KMS-11 (cell line): ENCODE results near the gene TLDC2.

Source experiments
- H2AFZ ChIP-seq: fragments of 200-600 bp; sonication (generic); 2 replicates; pipeline ENCODE4 v1.6.1; 2016; ENCODE audit warnings: antibody characterized with exemption, mixed run types, low read depth
- H3K27ac ChIP-seq: fragments of 200-600 bp; sonication (generic); 2 replicates; pipeline ENCODE4 v1.6.1; 2016; ENCODE audit warnings: mild to moderate bottlenecking, mixed run types
- H3K27me3 ChIP-seq: fragments of 200-600 bp; sonication (generic); 2 replicates; pipeline ENCODE4 v1.6.1; 2017; ENCODE audit warnings: mild to moderate bottlenecking, low read depth, mixed run types, moderate library complexity; ENCODE audit not compliant: insufficient read depth
- H3K36me3 ChIP-seq: fragments of 200-600 bp; sonication (generic); 2 replicates; pipeline ENCODE4 v1.6.1; 2017; ENCODE audit warnings: mild to moderate bottlenecking, mixed run types; ENCODE audit not compliant: insufficient read depth
- H3K4me1 ChIP-seq: fragments of 200-600 bp; sonication (generic); 2 replicates; pipeline ENCODE4 v1.6.1; 2016; ENCODE audit warnings: mild to moderate bottlenecking, low read depth, mixed run types; ENCODE audit not compliant: poor library complexity, severe bottlenecking
- H3K4me2 ChIP-seq: fragments of 200-600 bp; sonication (generic); 2 replicates; pipeline ENCODE4 v1.7.0; 2016; ENCODE audit warnings: mild to moderate bottlenecking, mixed run types
- H3K4me3 ChIP-seq: fragments of 200-600 bp; sonication (generic); IDR thresholded peaks from 2 replicates; pipeline ENCODE4 v1.6.1; 2017; ENCODE audit warnings: low read depth, low read length, mixed read lengths; ENCODE audit not compliant: insufficient read depth
- H3K79me2 ChIP-seq: fragments of 200-600 bp; sonication (generic); 2 replicates; pipeline ENCODE4 v1.6.1; 2016; ENCODE audit warnings: low read depth, mixed run types; ENCODE audit not compliant: insufficient read depth
- H3K9ac ChIP-seq: fragments of 200-600 bp; sonication (generic); 2 replicates; pipeline ENCODE4 v1.6.1; 2016; ENCODE audit warnings: mild to moderate bottlenecking, mixed run types
- H4K20me1 ChIP-seq: fragments of 200-600 bp; sonication (generic); 2 replicates; pipeline ENCODE4 v1.6.1; 2016; ENCODE audit warnings: mild to moderate bottlenecking, mixed run types; ENCODE audit not compliant: insufficient read depth
- TF ChIP-seq, protein P1 (sequence below): fragments of 200-600 bp; sonication (generic); conservative IDR thresholded peaks from 2 replicates; pipeline ENCODE4 v1.6.1; 2017; ENCODE audit warnings: low read depth, mild to moderate bottlenecking, antibody characterized with exemption, low read length, moderate library complexity, mixed read lengths

Gene TLDC2

DNA sequence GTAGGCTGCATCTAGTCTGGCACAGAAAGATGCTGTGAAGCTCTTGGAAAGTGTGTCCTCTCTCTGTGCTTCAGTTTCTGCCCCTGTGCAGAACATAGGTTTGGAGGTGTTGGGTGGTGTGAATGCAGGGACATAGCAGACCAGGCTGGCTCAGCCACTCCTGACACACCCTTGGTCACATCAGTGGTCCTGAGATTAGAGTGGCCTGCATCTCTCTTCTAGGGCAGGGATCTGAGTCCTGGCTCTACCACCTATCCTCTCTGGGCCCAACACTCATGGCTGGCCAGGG lies 10.1 kb upstream of the TLDC2 start:
- Histone ChIP-seq H3K9ac (no peak overlapping the region), H2AFZ (no peak overlapping the region), H3K79me2 (no peaks in the 10 kb centered on the region), H3K4me3 (no peak overlapping the region), H3K36me3 (no peaks in the 10 kb centered on the region), H4K20me1 (no peaks in the 10 kb centered on the region), H3K27me3 (no peaks in the 10 kb centered on the region), H3K4me1 (peaks cover 4% of the 10 kb centered on the region), H3K27ac (no peak overlapping the region), H3K4me2 (no peak overlapping the region)
- TF ChIP-seq, protein P1, sequence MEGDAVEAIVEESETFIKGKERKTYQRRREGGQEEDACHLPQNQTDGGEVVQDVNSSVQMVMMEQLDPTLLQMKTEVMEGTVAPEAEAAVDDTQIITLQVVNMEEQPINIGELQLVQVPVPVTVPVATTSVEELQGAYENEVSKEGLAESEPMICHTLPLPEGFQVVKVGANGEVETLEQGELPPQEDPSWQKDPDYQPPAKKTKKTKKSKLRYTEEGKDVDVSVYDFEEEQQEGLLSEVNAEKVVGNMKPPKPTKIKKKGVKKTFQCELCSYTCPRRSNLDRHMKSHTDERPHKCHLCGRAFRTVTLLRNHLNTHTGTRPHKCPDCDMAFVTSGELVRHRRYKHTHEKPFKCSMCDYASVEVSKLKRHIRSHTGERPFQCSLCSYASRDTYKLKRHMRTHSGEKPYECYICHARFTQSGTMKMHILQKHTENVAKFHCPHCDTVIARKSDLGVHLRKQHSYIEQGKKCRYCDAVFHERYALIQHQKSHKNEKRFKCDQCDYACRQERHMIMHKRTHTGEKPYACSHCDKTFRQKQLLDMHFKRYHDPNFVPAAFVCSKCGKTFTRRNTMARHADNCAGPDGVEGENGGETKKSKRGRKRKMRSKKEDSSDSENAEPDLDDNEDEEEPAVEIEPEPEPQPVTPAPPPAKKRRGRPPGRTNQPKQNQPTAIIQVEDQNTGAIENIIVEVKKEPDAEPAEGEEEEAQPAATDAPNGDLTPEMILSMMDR: no peak

DNA sequence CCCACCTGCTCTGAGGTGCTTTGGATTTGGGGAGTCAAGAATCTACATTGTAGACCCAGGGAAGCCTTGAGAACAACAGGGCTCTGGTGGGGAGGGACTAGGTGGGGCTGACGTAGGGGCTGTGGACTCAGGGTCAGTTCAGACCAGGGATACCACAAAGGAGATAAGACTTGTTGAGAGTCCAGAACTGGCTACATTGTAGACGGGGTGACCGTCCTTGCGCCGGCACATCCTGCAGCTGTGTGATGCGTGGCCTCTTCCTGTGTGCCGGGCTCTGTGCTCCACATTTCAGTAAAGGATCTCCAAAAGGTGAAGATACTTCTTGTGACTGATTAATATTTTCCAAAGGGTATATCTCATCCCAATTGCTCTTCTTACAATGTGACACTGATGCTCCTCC lies 9.8 kb upstream of the TLDC2 start:
- Histone ChIP-seq H3K4me2 (no peak overlapping the region), H3K9ac (no peak overlapping the region), H2AFZ (no peak overlapping the region), H3K27ac (no peak overlapping the region), H3K4me1 (peaks cover 4% of the 10 kb centered on the region), H4K20me1 (no peaks in the 10 kb centered on the region), H3K36me3 (no peaks in the 10 kb centered on the region), H3K79me2 (no peaks in the 10 kb centered on the region), H3K27me3 (no peaks in the 10 kb centered on the region), H3K4me3 (no peak overlapping the region)
- TF ChIP-seq, protein P1: no peak

DNA sequence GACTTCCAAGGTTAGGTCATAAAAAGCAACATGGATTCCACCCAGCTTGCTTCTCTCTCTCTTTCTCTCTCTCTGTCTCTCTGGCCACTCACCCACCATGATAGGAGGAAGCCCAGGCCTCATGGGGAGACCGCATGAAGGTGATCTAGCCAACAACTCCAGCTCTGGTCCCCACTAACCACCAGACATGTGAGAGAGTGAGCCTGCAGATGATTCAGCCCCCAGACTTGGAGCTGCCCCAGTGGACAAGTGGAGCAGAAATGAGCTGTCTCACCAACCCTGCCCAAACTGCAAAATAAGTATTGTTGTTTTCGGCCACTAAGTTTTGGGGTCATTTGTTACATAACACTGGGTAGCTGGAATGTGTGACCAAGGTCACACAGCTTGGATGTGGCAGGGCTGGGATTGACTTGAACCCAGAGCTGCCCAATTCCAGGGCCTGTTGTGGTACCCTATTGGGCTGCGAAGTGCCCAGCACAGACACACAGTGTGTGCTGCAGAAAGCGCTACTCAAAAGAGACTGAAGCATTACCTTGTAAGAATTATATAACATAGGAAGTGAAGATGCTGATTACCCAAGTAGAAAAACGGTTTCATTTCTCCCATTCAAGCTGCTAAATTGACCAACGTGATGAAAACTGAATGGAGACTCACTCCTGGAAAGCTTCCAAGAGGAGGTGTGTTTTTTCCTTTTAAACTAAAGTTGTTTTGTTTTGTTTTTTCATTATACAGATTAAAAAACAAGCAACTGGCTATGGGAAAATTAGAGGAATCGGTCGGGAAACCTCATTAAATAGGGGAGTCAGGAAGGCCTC lies 9.1 kb upstream of the TLDC2 start:
- Histone ChIP-seq H3K79me2 (no peaks in the 10 kb centered on the region), H3K27me3 (no peaks in the 10 kb centered on the region), H3K27ac (no peak overlapping the region), H3K4me1 (peaks cover 4% of the 10 kb centered on the region), H3K4me3 (no peak overlapping the region), H3K4me2 (no peak overlapping the region), H2AFZ (no peak overlapping the region), H3K9ac (no peak overlapping the region), H4K20me1 (no peaks in the 10 kb centered on the region), H3K36me3 (no peaks in the 10 kb centered on the region)
- TF ChIP-seq, protein P1: no peak

DNA sequence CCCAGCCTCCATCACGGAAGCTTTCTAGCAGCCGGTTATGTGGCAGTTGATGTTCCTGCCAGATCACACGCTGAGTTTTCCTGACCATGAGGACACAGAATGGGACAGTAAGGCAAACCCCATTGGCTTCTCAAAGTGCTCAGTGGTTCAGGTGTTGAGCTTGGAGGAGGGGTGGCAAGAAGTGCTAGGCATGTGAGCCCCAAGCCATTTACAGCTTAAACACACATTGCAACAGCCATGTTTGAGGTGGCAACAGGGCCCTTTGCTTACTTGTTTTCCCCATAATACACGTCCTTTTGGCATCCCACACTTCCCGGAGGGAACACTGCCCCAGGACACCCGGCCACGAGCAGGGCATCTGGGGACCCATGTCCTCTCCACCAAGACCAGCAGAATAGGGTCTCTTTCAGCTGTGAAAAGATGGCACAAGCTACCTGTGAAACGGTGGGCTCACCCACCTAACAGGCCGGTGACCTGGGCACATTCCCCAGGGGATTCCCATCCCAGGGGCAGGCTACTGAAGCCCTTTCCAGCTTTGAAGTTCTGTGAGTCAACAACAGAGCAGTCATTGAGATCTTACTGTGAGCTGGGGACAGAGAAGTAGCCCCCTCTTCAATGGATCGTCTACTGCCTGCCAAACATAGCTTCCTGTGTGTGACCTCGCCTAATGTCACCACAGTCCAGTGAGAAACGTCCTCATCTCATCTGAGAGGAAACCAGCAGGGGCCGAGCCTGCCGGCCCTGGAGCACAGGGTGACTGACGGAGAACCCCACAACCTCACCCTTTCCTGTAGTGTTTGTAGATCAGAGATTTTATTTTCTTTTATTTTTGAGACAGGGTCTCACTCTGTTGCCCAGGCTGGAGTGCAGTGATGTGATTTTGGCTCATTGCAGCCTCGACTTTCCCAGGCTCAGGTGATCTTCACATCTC lies 4.0 kb upstream of the TLDC2 start:
- no peaks in the 10 kb centered on the region for H3K79me2 ChIP-seq
- H4K20me1 ChIP-seq: no peaks in the 10 kb centered on the region
- H3K27me3 ChIP-seq: no peaks in the 10 kb centered on the region
- no peak overlapping the region for H3K9ac ChIP-seq
- TF ChIP-seq, protein P1: no peak
- H3K27ac ChIP-seq: no peak overlapping the region
- H3K36me3 ChIP-seq: no peaks in the 10 kb centered on the region
- H3K4me2 ChIP-seq: no peak overlapping the region
- H2AFZ ChIP-seq: no peak overlapping the region
- H3K4me3 ChIP-seq: no peak overlapping the region
- H3K4me1 ChIP-seq: peaks cover 15% of the 10 kb centered on the region
